PC-3 (cell line): ENCODE data around the gene FMNL1. TPM values are rescaled to one million over a fixed set of nuclear protein-coding genes. Genes with fewer than 3 reads are reported as not detected.

ENCODE experiments used
- ATAC-seq: fragments of 200-7000 bp; cut with Tn5 transposase; 2 replicates; pipeline ENCODE4 v1.9.1; 2020; ENCODE audit warnings: mild to moderate bottlenecking, moderate library complexity
- BruUV-seq: library from RNA; stranded (reverse); fragments of 400-500 nt; replicated peaks from 2 replicates; lab custom pipeline; 2021; lab: Mats Ljungman, UMichigan
- CTCF ChIA-PET: fragments of 300-600 bp; sonication (Branson Sonifier 250); formaldehyde crosslinking; loops from one replicate; lab custom pipeline; 2022; ENCODE audit warnings: antibody characterized with exemption; lab: Charles Lee
- POLR2A ChIA-PET: fragments of 300-600 bp; sonication (Branson Sonifier 250); formaldehyde crosslinking; loops from one replicate; lab custom pipeline; 2022; ENCODE audit warnings: antibody characterized with exemption; ENCODE audit not compliant: unreplicated experiment; lab: Charles Lee
- DNase-seq: peaks from one replicate; pipeline ENCODE4 v3.0.0-alpha.2; 2015
- H2AFZ ChIP-seq: fragments of 300-600 bp; sonication (generic); 2 replicates; pipeline ENCODE4 v1.6.0; 2016; ENCODE audit warnings: antibody characterized with exemption, low read length
- H3F3A ChIP-seq: fragments of 300-600 bp; sonication (generic); one replicate; pipeline ENCODE4 v1.6.0; 2017; ENCODE audit warnings: antibody characterized with exemption, low read length, control low read depth, mild to moderate bottlenecking; ENCODE audit not compliant: unreplicated experiment
- H3K27ac ChIP-seq: fragments of 300-600 bp; sonication (generic); 2 replicates; pipeline ENCODE4 v1.5.1; 2016; ENCODE audit warnings: mild to moderate bottlenecking, low read length
- H3K27me3 ChIP-seq: fragments of 300-600 bp; sonication (generic); 2 replicates; pipeline ENCODE4 v1.6.1; 2016; ENCODE audit warnings: low read length, mixed read lengths
- H3K36me3 ChIP-seq: fragments of 300-600 bp; sonication (generic); 2 replicates; pipeline ENCODE4 v1.6.1; 2016; ENCODE audit warnings: low read depth, mixed run types, low read length, mixed read lengths
- H3K4me1 ChIP-seq: fragments of 300-600 bp; sonication (generic); 2 replicates; pipeline ENCODE4 v1.5.1; 2016; ENCODE audit warnings: low read length; ENCODE audit not compliant: insufficient read depth
- H3K4me2 ChIP-seq: fragments of 300-600 bp; sonication (generic); 2 replicates; pipeline ENCODE4 v1.6.0; 2016; ENCODE audit warnings: low read length
- H3K4me3 ChIP-seq: fragments of 300-600 bp; sonication (generic); 2 replicates; pipeline ENCODE4 v1.5.1; 2016; ENCODE audit warnings: mild to moderate bottlenecking, low read length, mixed read lengths
- H3K79me2 ChIP-seq: fragments of 300-600 bp; sonication (generic); 2 replicates; pipeline ENCODE4 v1.6.1; 2017; ENCODE audit warnings: low read length, mixed read lengths
- H3K9ac ChIP-seq: fragments of 300-600 bp; sonication (generic); 2 replicates; pipeline ENCODE4 v1.6.0; 2016; ENCODE audit warnings: mild to moderate bottlenecking, low read length
- H3K9me2 ChIP-seq: fragments of 300-600 bp; sonication (generic); replicated peaks from 2 replicates; pipeline ENCODE4 v1.6.1; 2016; ENCODE audit warnings: mixed run types, low read length, mixed read lengths
- H3K9me3 ChIP-seq: fragments of 300-600 bp; sonication (generic); 2 replicates; pipeline ENCODE4 v1.6.1; 2016; ENCODE audit warnings: low read length, mixed read lengths
- H4K20me1 ChIP-seq: fragments of 300-600 bp; sonication (generic); 2 replicates; pipeline ENCODE4 v1.6.1; 2016; ENCODE audit warnings: low read length, mixed read lengths
- CTCF ChIP-seq: fragments of 300-600 bp; sonication (generic); conservative IDR thresholded peaks from 2 replicates; pipeline ENCODE4 v1.5.1; 2017; ENCODE audit warnings: antibody characterized with exemption, low read depth, mild to moderate bottlenecking, low read length
- EZH2 ChIP-seq: fragments of 300-600 bp; sonication (generic); IDR thresholded peaks from one replicate; pipeline ENCODE4 v1.6.1; 2017; ENCODE audit warnings: antibody characterized with exemption, mild to moderate bottlenecking, low read length; ENCODE audit not compliant: unreplicated experiment
- EZH2phosphoT487 ChIP-seq: fragments of 300-600 bp; sonication (generic); IDR thresholded peaks from 2 replicates; pipeline ENCODE4 v1.6.1; 2018; ENCODE audit warnings: mild to moderate bottlenecking, antibody characterized with exemption, low read length, borderline replicate concordance
- intact Hi-C: fragments of 100-400 bp; cut with micrococcal nuclease; formaldehyde crosslinking; loops from 2 replicates; pipeline ENCODE4 v1.9.0; 2023
- total RNA-seq: library from RNA; depleted of rRNA; stranded (reverse); fragments of >200 nt; gene quantifications from 2 replicates; pipeline ENCODE4 v1.2.3, GENCODE V29; 2014

Gene FMNL1
- total RNA-seq, 1 experiment from 2014 or later = 8.2 TPM

DNA sequence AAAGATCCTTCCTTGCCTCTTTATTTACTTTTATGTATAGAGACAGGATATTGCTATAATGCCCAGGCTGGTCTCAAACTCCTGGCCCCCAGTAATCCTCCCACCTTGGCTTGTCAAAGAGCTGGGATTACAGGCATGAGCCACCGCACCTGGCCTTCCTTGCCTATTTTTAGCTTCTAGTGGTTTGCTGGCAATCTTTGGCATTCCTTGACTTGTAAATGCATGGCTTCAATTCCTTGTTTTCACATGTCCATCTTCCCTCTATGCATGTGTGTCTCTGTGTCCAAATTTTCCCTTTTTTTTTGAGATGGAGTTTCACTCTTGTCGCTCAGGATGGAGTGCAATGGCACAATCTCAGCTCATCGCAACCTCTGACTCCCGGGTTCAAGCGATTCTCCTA, 37.5 kb upstream of the FMNL1 start:
- Histone ChIP-seq H3K4me1 (peaks cover 7% of the 10 kb centered on the region), H3K36me3 (no peaks in the 10 kb centered on the region), H3K79me2 (no peaks in the 10 kb centered on the region), H3K9ac (no peak overlapping the region), H3K9me3 (no peaks in the 10 kb centered on the region), H3K4me2 (0 out of 2 replicates have a peak overlapping the region, but pooled peaks have one; percentile 3), H4K20me1 (no peaks in the 10 kb centered on the region), H3K27ac (peak overlapping the region; percentile 39), H3K4me3 (no peak overlapping the region), H3F3A (no peaks in the 10 kb centered on the region), H3K9me2 (no peaks in the 10 kb centered on the region), H3K27me3 (no peaks in the 10 kb centered on the region), H2AFZ (peak overlapping the region; percentile 48; the same call in 1 of the 2 replicates)
- TF ChIP-seq CTCF = no peak
- no peak for TF ChIP-seq EZH2phosphoT487
- no peak for TF ChIP-seq EZH2
- ATAC-seq (no peak), DNase-seq (no peak)
- BruUV-seq = no TSS peak
- POLR2A ChIA-PET = interaction anchor here (0.7 kb wide), 1 partner anchor 40 kb away, joined by 6 read pairs; no protein-coding TSS in a partner anchor
- intact Hi-C loops = no loop called here
- CTCF ChIA-PET = interaction anchor here (0.7 to 1.1 kb wide), 2 partner anchors 14 to 49 kb away, joined by 3 read pairs; partner anchors contain the start of gene ACBD4

GRCh38 chr17:45186801-45187354, 34.8 kb upstream of the FMNL1 start:
- no peaks in the 10 kb centered on the region for H3F3A ChIP-seq
- ChIA-PET POLR2A (no interaction called here), CTCF (no interaction called here)
- H3K36me3 ChIP-seq = no peaks in the 10 kb centered on the region
- no peaks in the 10 kb centered on the region for H3K79me2 ChIP-seq
- no peak overlapping the region for H3K4me3 ChIP-seq
- H3K9ac ChIP-seq = no peak overlapping the region
- no peak overlapping the region for H2AFZ ChIP-seq
- no peaks in the 10 kb centered on the region for H3K27me3 ChIP-seq
- TF ChIP-seq CTCF = no peak
- TF ChIP-seq EZH2 = no peak
- TF ChIP-seq EZH2phosphoT487 = no peak
- H3K9me3 ChIP-seq = no peaks in the 10 kb centered on the region
- DNase-seq (no peak), ATAC-seq (no peak)
- peaks cover 7% of the 10 kb centered on the region for H3K4me1 ChIP-seq
- no peak overlapping the region for H3K4me2 ChIP-seq
- no peaks in the 10 kb centered on the region for H4K20me1 ChIP-seq
- intact Hi-C loops = no loop called here
- no TSS peak for BruUV-seq
- H3K27ac ChIP-seq = no peak overlapping the region
- no peaks in the 10 kb centered on the region for H3K9me2 ChIP-seq

- BruUV-seq = no TSS peak
- intact Hi-C loops = no loop called here
- Histone ChIP-seq H3K9ac (no peak overlapping the region), H3K4me3 (no peak overlapping the region), H3K27ac (no peak overlapping the region), H4K20me1 (no peaks in the 10 kb centered on the region), H3K9me2 (no peaks in the 10 kb centered on the region), H3K4me1 (peaks cover 3% of the 10 kb centered on the region), H2AFZ (no peak overlapping the region), H3K4me2 (no peak overlapping the region), H3K79me2 (no peaks in the 10 kb centered on the region), H3K9me3 (no peaks in the 10 kb centered on the region), H3K36me3 (no peaks in the 10 kb centered on the region), H3K27me3 (no peaks in the 10 kb centered on the region), H3F3A (no peaks in the 10 kb centered on the region)
- DNase-seq (no peak), ATAC-seq (no peak)
- no peak for TF ChIP-seq EZH2
- POLR2A ChIA-PET = interaction anchor here (0.5 to 0.7 kb wide), 3 partner anchors 31 to 183 kb away, joined by 3 to 6 read pairs (median 3); no protein-coding TSS in a partner anchor
- CTCF ChIA-PET = interaction anchor here (1.2 kb wide), 1 partner anchor 53 kb away, joined by 11 read pairs; the partner anchor contains the start of gene ACBD4
Observed at GRCh38 chr17:45189009-45189408, 32.7 kb upstream of the FMNL1 start.
